BJ (cell line): Measurements from ENCODE around the gene RAI1. TPM values are rescaled to one million over a fixed set of nuclear protein-coding genes. Genes with fewer than 3 reads are reported as not detected.
"Not testable (repeated sequence)": the region's sequence is repeated elsewhere in the genome, so short reads cannot be mapped to it uniquely, and the experiment has no call there.

ENCODE experiments used
- CTCF ChIA-PET: fragments of 350-600 bp; formaldehyde crosslinking; extraction: SDS; loops from one replicate; lab custom pipeline; 2021; ENCODE audit warnings: antibody characterized with exemption, inconsistent platforms; lab: Yijun Ruan, JAX
- POLR2A ChIA-PET: fragments of 300-600 bp; sonication (Branson Sonifier 250); formaldehyde crosslinking; extraction: SDS; loops from one replicate; lab custom pipeline; 2021; ENCODE audit warnings: antibody characterized with exemption; lab: Charles Lee
- DNase-seq: peaks from one replicate; pipeline ENCODE4 v3.0.0-alpha.2; 2011; ENCODE audit warnings: low read depth
- H3K27me3 ChIP-seq: 2 replicates; pipeline ENCODE4 v1.6.0; 2011; ENCODE audit warnings: low read length; ENCODE audit not compliant: control insufficient read depth, insufficient read depth
- H3K36me3 ChIP-seq: 2 replicates; pipeline ENCODE4 v1.5.1; 2011; ENCODE audit warnings: low read length; ENCODE audit not compliant: control insufficient read depth, insufficient read depth
- H3K4me3 ChIP-seq: 2 replicates; pipeline ENCODE4 v1.5.1; 2011; ENCODE audit warnings: low read depth, mild to moderate bottlenecking, control low read depth, low read length
- polyA plus RNA-seq: library from polyadenylated mRNA; depleted of rRNA; stranded (reverse); fragments of >200 nt; gene quantifications from 2 replicates; pipeline ENCODE4 v1.2.3, GENCODE V29; 2011
- TF ChIP-seq, protein P1 (sequence below): IDR thresholded peaks from 2 replicates; pipeline ENCODE4 v1.5.1; 2011; ENCODE audit warnings: low read depth, mild to moderate bottlenecking, control low read depth, inconsistent platforms, low read length, moderate library complexity; ENCODE audit not compliant: insufficient read depth

The RAI1 gene
- polyA plus RNA-seq, 1 experiment, result 2.4 TPM

- no peak for DNase-seq
- TF ChIP-seq, protein P1, sequence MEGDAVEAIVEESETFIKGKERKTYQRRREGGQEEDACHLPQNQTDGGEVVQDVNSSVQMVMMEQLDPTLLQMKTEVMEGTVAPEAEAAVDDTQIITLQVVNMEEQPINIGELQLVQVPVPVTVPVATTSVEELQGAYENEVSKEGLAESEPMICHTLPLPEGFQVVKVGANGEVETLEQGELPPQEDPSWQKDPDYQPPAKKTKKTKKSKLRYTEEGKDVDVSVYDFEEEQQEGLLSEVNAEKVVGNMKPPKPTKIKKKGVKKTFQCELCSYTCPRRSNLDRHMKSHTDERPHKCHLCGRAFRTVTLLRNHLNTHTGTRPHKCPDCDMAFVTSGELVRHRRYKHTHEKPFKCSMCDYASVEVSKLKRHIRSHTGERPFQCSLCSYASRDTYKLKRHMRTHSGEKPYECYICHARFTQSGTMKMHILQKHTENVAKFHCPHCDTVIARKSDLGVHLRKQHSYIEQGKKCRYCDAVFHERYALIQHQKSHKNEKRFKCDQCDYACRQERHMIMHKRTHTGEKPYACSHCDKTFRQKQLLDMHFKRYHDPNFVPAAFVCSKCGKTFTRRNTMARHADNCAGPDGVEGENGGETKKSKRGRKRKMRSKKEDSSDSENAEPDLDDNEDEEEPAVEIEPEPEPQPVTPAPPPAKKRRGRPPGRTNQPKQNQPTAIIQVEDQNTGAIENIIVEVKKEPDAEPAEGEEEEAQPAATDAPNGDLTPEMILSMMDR, result no peak
- H3K27me3 ChIP-seq, result no peaks in the 10 kb centered on the region
- POLR2A ChIA-PET, result no interaction called here
- CTCF ChIA-PET, result interaction anchor here (0.8 kb wide), 1 partner anchor 8 kb away, joined by 4 read pairs; no protein-coding TSS in a partner anchor
- peaks cover 24% of the 10 kb centered on the region for H3K36me3 ChIP-seq
- no peak overlapping the region for H3K4me3 ChIP-seq
Observed at GRCh38 chr17:17806611-17807274, 125.5 kb downstream of the RAI1 start.

- no peak for DNase-seq
- POLR2A ChIA-PET, result no interaction called here
- CTCF ChIA-PET, result no interaction called here
- Histone ChIP-seq H3K36me3 (peaks cover 22% of the 10 kb centered on the region), H3K4me3 (no peak overlapping the region), H3K27me3 (no peaks in the 10 kb centered on the region)
- TF ChIP-seq, protein P1, result no peak
Observed at GRCh38 chr17:17807440-17807839, 126.2 kb downstream of the RAI1 start.

- CTCF ChIA-PET, result interaction anchor here (1.1 to 1.4 kb wide), 2 partner anchors 32 to 52 kb away, joined by 3 read pairs; no protein-coding TSS in a partner anchor
- POLR2A ChIA-PET, H3K27me3 ChIP-seq, DNase-seq, H3K4me3 ChIP-seq: not testable (repeated sequence)
- peaks cover 29% of the 10 kb centered on the region for H3K36me3 ChIP-seq
Observed at GRCh38 chr17:17808200-17808599, 126.9 kb downstream of the RAI1 start.

GRCh38 chr17:17808706-17809432 is 127.6 kb downstream of the RAI1 start:
- ChIA-PET POLR2A (no interaction called here), CTCF (interaction anchor here (1.1 to 6.9 kb wide), 5 partner anchors 24 to 54 kb away, joined by 3 to 78 read pairs (median 5); no protein-coding TSS in a partner anchor)
- H3K4me3 ChIP-seq, result no peak overlapping the region
- H3K27me3 ChIP-seq, result no peaks in the 10 kb centered on the region
- TF ChIP-seq, protein P1, result no peak
- no peak for DNase-seq
- peaks cover 27% of the 10 kb centered on the region for H3K36me3 ChIP-seq

DNA sequence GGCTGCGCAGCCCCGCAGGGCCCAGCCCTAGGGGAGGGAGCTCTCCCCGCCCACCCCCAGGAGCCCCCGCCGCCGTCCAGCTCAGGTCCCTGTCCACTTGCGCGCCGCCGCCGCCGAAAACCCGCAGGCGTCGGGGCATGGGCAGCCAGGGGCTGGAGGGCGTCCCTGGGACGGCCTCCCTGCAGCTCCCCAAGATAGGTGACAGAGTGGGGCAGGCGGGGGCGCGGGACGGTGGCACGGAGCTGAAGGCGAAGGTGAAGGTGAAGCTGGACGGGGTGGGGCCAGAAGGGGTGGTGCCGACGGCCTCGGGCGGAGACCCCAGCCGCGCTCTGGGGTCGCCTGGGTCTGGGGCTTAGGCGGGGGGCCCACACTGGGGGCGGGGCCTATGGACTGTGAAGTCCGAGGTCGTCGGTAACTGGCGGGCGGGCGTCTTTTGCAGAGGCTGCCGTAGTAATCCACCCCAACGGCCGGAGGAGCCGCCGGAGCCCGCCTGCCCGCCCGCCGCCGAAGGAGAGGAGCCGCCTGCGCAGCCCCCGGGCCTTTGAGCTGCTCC is 128.3 kb downstream of the RAI1 start:
- H3K4me3 ChIP-seq, result no peak overlapping the region
- H3K27me3 ChIP-seq, result no peaks in the 10 kb centered on the region
- TF ChIP-seq, protein P1, result no peak
- CTCF ChIA-PET, result interaction anchor here (0.6 to 6.9 kb wide), 5 partner anchors 24 to 109 kb away, joined by 3 to 78 read pairs (median 5); no protein-coding TSS in a partner anchor
- POLR2A ChIA-PET, result no interaction called here
- H3K36me3 ChIP-seq, result peaks cover 28% of the 10 kb centered on the region
- no peak for DNase-seq
